Loucy (cell line): ENCODE measurements around the gene LIN37.

Experiments
- H2AFZ ChIP-seq: fragments of 200-600 bp; sonication (generic); 2 replicates; pipeline ENCODE4 v1.6.0; 2016; ENCODE audit warnings: antibody characterized with exemption, mild to moderate bottlenecking, low read length, moderate library complexity
- H3F3A ChIP-seq: fragments of 200-600 bp; 2 replicates; pipeline ENCODE4 v1.6.0; 2016; ENCODE audit warnings: antibody characterized with exemption, low read depth, mild to moderate bottlenecking
- H3K27me3 ChIP-seq: fragments of 200-600 bp; sonication (generic); 2 replicates; pipeline ENCODE4 v1.6.1; 2014; ENCODE audit warnings: low read length, mild to moderate bottlenecking; ENCODE audit not compliant: insufficient read depth, poor library complexity, severe bottlenecking
- H3K36me3 ChIP-seq: fragments of 200-600 bp; sonication (generic); 2 replicates; pipeline ENCODE4 v1.6.1; 2016; ENCODE audit warnings: low read length; ENCODE audit not compliant: insufficient read depth
- H3K4me1 ChIP-seq: fragments of 200-600 bp; sonication (generic); 2 replicates; pipeline ENCODE4 v1.5.1; 2014; ENCODE audit warnings: low read length, mild to moderate bottlenecking; ENCODE audit not compliant: insufficient read depth, poor library complexity, severe bottlenecking
- H3K4me2 ChIP-seq: fragments of 200-600 bp; sonication (generic); 2 replicates; pipeline ENCODE4 v1.6.0; 2014; ENCODE audit warnings: antibody characterized with exemption, low read length, low read depth, mild to moderate bottlenecking; ENCODE audit not compliant: poor library complexity, severe bottlenecking
- H3K4me3 ChIP-seq: fragments of 200-600 bp; sonication (generic); 2 replicates; pipeline ENCODE4 v1.5.1; 2014; ENCODE audit warnings: low read length, mild to moderate bottlenecking, mixed read lengths; ENCODE audit not compliant: poor library complexity, severe bottlenecking
- H3K79me2 ChIP-seq: fragments of 200-600 bp; sonication (generic); 2 replicates; pipeline ENCODE4 v1.6.1; 2014; ENCODE audit warnings: low read length; ENCODE audit not compliant: insufficient read depth
- H3K9ac ChIP-seq: fragments of 200-600 bp; sonication (generic); 2 replicates; pipeline ENCODE4 v1.6.0; 2014; ENCODE audit warnings: mild to moderate bottlenecking, low read depth, low read length, moderate library complexity; ENCODE audit not compliant: poor library complexity, severe bottlenecking
- H3K9me2 ChIP-seq: fragments of 200-600 bp; sonication (generic); replicated peaks from 2 replicates; pipeline ENCODE4 v1.6.1; 2016; ENCODE audit warnings: low read depth, low read length, mixed read lengths
- H3K9me3 ChIP-seq: fragments of 200-600 bp; sonication (generic); 2 replicates; pipeline ENCODE4 v1.6.1; 2014; ENCODE audit warnings: mild to moderate bottlenecking, antibody characterized with exemption, low read length, low read depth; ENCODE audit not compliant: insufficient read depth
- H4K20me1 ChIP-seq: fragments of 200-600 bp; sonication (generic); 2 replicates; pipeline ENCODE4 v1.6.0; 2014; ENCODE audit warnings: antibody characterized with exemption, low read length, mild to moderate bottlenecking; ENCODE audit not compliant: insufficient read depth, poor library complexity, severe bottlenecking
- CTCF ChIP-seq: fragments of 200-600 bp; sonication (generic); conservative IDR thresholded peaks from 2 replicates; pipeline ENCODE4 v1.5.1; 2014; ENCODE audit warnings: mild to moderate bottlenecking, antibody characterized with exemption, low read length
- EZH2phosphoT487 ChIP-seq: fragments of 200-600 bp; IDR thresholded peaks from 2 replicates; pipeline ENCODE4 v1.6.1; 2018; ENCODE audit warnings: antibody characterized with exemption, mild to moderate bottlenecking, moderate library complexity, borderline replicate concordance

Gene LIN37

DNA sequence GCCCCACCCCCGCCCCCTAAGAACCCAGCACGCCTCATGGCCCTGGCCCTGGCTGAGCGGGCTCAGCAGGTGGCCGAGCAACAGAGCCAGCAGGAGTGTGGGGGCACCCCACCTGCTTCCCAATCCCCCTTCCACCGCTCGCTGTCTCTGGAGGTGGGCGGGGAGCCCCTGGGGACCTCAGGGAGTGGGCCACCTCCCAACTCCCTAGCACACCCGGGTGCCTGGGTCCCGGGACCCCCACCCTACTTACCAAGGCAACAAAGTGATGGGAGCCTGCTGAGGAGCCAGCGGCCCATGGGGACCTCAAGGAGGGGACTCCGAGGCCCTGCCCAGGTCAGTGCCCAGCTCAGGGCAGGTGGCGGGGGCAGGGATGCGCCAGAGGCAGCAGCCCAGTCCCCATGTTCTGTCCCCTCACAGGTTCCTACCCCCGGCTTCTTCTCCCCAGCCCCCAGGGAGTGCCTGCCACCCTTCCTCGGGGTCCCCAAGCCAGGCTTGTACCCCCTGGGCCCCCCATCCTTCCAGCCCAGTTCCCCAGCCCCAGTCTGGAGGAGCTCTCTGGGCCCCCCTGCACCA, 38.9 kb downstream of the LIN37 start:
- Histone ChIP-seq H3K36me3 (peaks cover 5% of the 10 kb centered on the region; the same call in 1 of the 2 replicates), H2AFZ (no peak overlapping the region), H3K9me3 (no peaks in the 10 kb centered on the region), H3K9me2 (no peaks in the 10 kb centered on the region), H3F3A (no peaks in the 10 kb centered on the region), H3K9ac (no peak overlapping the region), H3K4me2 (no peak overlapping the region), H3K4me3 (no peak overlapping the region), H3K4me1 (no peaks in the 10 kb centered on the region), H4K20me1 (peaks cover 3% of the 10 kb centered on the region), H3K79me2 (no peaks in the 10 kb centered on the region), H3K27me3 (no peaks in the 10 kb centered on the region)
- TF ChIP-seq EZH2phosphoT487 (no peak), CTCF (no peak)

DNA sequence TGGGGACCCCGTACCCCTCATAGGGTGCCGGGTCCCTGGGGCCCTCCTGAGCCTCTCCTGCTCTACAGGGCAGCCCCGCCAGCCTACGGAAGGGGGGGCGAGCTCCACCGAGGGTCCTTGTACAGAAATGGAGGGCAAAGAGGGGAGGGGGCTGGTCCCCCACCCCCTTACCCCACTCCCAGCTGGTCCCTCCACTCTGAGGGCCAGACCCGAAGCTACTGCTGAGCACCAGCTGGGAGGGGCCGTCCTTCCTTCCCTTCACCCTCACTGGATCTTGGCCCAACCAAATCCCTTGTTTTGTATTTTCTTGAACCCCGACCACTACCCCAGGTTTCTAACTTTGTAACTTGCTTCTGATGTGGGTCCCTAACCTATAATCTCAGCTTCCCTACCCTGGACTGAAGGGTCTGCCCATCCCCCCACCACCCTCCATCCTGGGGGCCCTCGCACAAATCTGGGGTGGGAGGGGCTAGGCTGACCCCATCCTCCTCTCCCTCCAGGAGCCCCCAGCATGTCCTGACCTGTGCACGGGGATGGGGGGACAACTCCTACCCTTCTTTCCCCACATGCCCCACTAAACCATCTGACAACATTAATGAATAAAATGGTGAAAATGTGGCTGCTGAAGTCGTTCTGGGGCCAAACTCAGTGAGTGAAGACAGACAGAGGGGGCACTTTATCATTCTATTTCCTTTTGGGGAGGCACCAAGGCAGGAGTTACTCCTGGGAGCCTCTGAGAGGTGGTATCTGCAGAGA, 40.0 kb downstream of the LIN37 start:
- H3K9ac ChIP-seq, result no peak overlapping the region
- H3K79me2 ChIP-seq, result no peaks in the 10 kb centered on the region
- no peak overlapping the region for H2AFZ ChIP-seq
- TF ChIP-seq CTCF (no peak), EZH2phosphoT487 (no peak)
- H4K20me1 ChIP-seq, result peaks cover 3% of the 10 kb centered on the region
- H3K4me2 ChIP-seq, result no peak overlapping the region
- H3K27me3 ChIP-seq, result no peaks in the 10 kb centered on the region
- no peak overlapping the region for H3K4me3 ChIP-seq
- H3K9me3 ChIP-seq, result no peaks in the 10 kb centered on the region
- H3K4me1 ChIP-seq, result no peaks in the 10 kb centered on the region
- no peaks in the 10 kb centered on the region for H3K9me2 ChIP-seq
- H3F3A ChIP-seq, result no peaks in the 10 kb centered on the region
- no peaks in the 10 kb centered on the region; the same call in 1 of the 2 replicates for H3K36me3 ChIP-seq

DNA sequence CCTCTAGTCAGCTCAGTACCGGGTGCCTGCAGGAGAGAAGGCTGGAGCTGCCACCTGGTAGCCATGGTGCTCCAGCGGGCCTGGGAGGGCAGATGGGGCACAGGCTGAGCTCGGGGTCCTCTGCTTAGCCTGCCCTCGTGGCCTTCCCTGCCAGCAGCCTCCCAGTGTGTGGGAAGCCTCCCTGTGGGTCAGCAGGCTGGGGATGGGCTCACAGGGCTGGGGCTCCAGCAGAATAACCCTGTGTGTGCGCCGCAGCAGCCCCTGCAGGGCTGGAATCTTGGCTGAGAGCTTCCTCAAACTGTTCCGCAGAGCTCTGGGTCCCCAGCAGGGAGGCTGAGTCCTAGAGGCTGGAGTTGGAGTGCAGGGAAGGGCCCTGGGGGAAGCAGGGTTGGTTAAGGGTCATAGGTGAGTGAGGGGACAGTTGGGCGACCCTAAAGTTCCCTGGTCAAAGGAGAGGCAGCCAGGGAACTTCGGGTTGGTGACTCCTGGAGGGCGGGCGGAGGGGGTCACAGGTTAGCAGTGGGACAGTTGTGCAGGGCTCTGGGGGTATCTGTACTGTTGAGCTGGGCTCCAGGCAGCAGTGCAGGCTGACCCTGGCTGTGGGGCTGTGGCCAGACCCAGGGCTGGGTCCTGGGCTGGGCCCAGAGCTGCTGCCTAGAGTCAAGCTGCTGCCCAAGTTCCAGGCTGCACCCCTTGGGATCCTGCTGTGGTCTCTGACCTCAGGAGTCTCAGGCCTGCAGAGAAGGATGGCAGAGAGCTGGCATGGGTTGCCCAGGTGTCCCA, 41.0 kb downstream of the LIN37 start:
- Histone ChIP-seq H4K20me1 (peaks cover 3% of the 10 kb centered on the region), H3F3A (no peaks in the 10 kb centered on the region), H3K4me1 (no peaks in the 10 kb centered on the region), H3K79me2 (no peaks in the 10 kb centered on the region), H3K9me2 (no peaks in the 10 kb centered on the region), H3K4me3 (no peak overlapping the region), H3K36me3 (no peaks in the 10 kb centered on the region; the same call in 1 of the 2 replicates), H2AFZ (no peak overlapping the region), H3K4me2 (no peak overlapping the region), H3K9me3 (no peaks in the 10 kb centered on the region), H3K27me3 (no peaks in the 10 kb centered on the region), H3K9ac (no peak overlapping the region)
- TF ChIP-seq CTCF, result no peak
- no peak for TF ChIP-seq EZH2phosphoT487
